Glutamatergic neuron (in vitro differentiated cells): Measurements from ENCODE around the gene OVCH2. TPM values are rescaled to one million over a fixed set of nuclear protein-coding genes. Genes with fewer than 3 reads are reported as not detected.

Experiments
- DNase-seq: peaks from one replicate; pipeline ENCODE4 v3.0.0; 2022
- H3K27ac Mint-ChIP-seq: one replicate; pipeline ENCODE4 v1.8.0; 2020; ENCODE audit warnings: mild to moderate bottlenecking, mixed read lengths, inconsistent platforms; ENCODE audit not compliant: unreplicated experiment
- H3K27me3 Mint-ChIP-seq: one replicate; pipeline ENCODE4 v1.8.0; 2020; ENCODE audit warnings: mild to moderate bottlenecking, moderate library complexity, mixed read lengths, inconsistent platforms; ENCODE audit not compliant: unreplicated experiment
- H3K36me3 Mint-ChIP-seq: one replicate; pipeline ENCODE4 v1.8.0; 2020; ENCODE audit warnings: mild to moderate bottlenecking, mixed read lengths, inconsistent platforms; ENCODE audit not compliant: unreplicated experiment
- H3K4me1 Mint-ChIP-seq: one replicate; pipeline ENCODE4 v1.8.0; 2020; ENCODE audit warnings: mild to moderate bottlenecking, low read depth, mixed read lengths, inconsistent platforms; ENCODE audit not compliant: unreplicated experiment
- H3K4me3 Mint-ChIP-seq: one replicate; pipeline ENCODE4 v1.8.0; 2020; ENCODE audit warnings: mild to moderate bottlenecking, mixed read lengths, inconsistent platforms; ENCODE audit not compliant: unreplicated experiment
- H3K9me3 Mint-ChIP-seq: one replicate; pipeline ENCODE4 v1.8.0; 2020; ENCODE audit warnings: mild to moderate bottlenecking, moderate library complexity, mixed read lengths, inconsistent platforms; ENCODE audit not compliant: unreplicated experiment
- CTCF ChIP-seq: fragments of 200-600 bp; sonication (generic); IDR thresholded peaks from one replicate; pipeline ENCODE4 v1.5.0; 2021; ENCODE audit not compliant: partially characterized antibody, unreplicated experiment
- total RNA-seq: library from RNA; stranded (reverse); fragmentation: NEBNext Ultra II Directional; extraction: Animal tissue kit (Norgen Biotek cat#: 25700); gene quantifications from one replicate; pipeline ENCODE4 v1.2.1, GENCODE V29; 2021; ENCODE audit not compliant: unreplicated experiment

Gene OVCH2
- total RNA-seq, 1 donor from 2014 or later = not detected

GRCh38 chr11:7672276-7672959 lies 33.9 kb downstream of the OVCH2 start:
- no peaks in the 10 kb centered on the region for H3K36me3 Mint-ChIP-seq
- no peaks in the 10 kb centered on the region for H3K4me1 Mint-ChIP-seq
- no peak overlapping the region for H3K4me3 Mint-ChIP-seq
- peaks cover 12% of the 10 kb centered on the region for H3K27me3 Mint-ChIP-seq
- no peaks in the 10 kb centered on the region for H3K9me3 Mint-ChIP-seq
- DNase-seq = no peak
- no peak for TF ChIP-seq CTCF
- no peak overlapping the region for H3K27ac Mint-ChIP-seq

GRCh38 chr11:7671347-7672215 lies 34.7 kb downstream of the OVCH2 start:
- H3K4me1 Mint-ChIP-seq = no peaks in the 10 kb centered on the region
- H3K4me3 Mint-ChIP-seq = no peak overlapping the region

GRCh38 chr11:7670641-7671040 lies 35.6 kb downstream of the OVCH2 start:
- H3K4me3 Mint-ChIP-seq = no peak overlapping the region
- no peaks in the 10 kb centered on the region for H3K4me1 Mint-ChIP-seq
- DNase-seq = no peak
- H3K9me3 Mint-ChIP-seq = no peaks in the 10 kb centered on the region
- peaks cover 12% of the 10 kb centered on the region for H3K27me3 Mint-ChIP-seq
- TF ChIP-seq CTCF = no peak
- H3K36me3 Mint-ChIP-seq = no peaks in the 10 kb centered on the region
- no peak overlapping the region for H3K27ac Mint-ChIP-seq

More at GRCh38 chr11:7671347-7672215, 34.7 kb downstream of the OVCH2 start:
- no peak for DNase-seq
- H3K36me3 Mint-ChIP-seq = no peaks in the 10 kb centered on the region
- peaks cover 12% of the 10 kb centered on the region for H3K27me3 Mint-ChIP-seq
- H3K27ac Mint-ChIP-seq = no peak overlapping the region
- no peaks in the 10 kb centered on the region for H3K9me3 Mint-ChIP-seq
- TF ChIP-seq CTCF = no peak

GRCh38 chr11:7668911-7669310 lies 37.4 kb downstream of the OVCH2 start:
- Mint-ChIP-seq H3K27ac (no peak overlapping the region), H3K4me1 (no peaks in the 10 kb centered on the region), H3K9me3 (peaks cover 2% of the 10 kb centered on the region), H3K4me3 (no peak overlapping the region), H3K27me3 (peaks cover 9% of the 10 kb centered on the region), H3K36me3 (no peaks in the 10 kb centered on the region)
- no peak for TF ChIP-seq CTCF
- no peak for DNase-seq

GRCh38 chr11:7668464-7668863 lies 37.8 kb downstream of the OVCH2 start:
- no peak for DNase-seq
- Mint-ChIP-seq H3K27ac (no peak overlapping the region), H3K36me3 (no peaks in the 10 kb centered on the region), H3K4me1 (no peaks in the 10 kb centered on the region), H3K4me3 (no peak overlapping the region), H3K9me3 (peaks cover 2% of the 10 kb centered on the region), H3K27me3 (peaks cover 8% of the 10 kb centered on the region)
- no peak for TF ChIP-seq CTCF
